ENCODE measurements around the gene PKN1.

GRCh38 chr19:14476327-14476672, 43.2 kb downstream of the PKN1 start:
- TF ChIP-seq CTCF (IDR thresholded peaks at IDR 0.05) (no peak), POLR2A (IDR thresholded peaks at IDR 0.05) (no peak), EP300 (IDR thresholded peaks at IDR 0.05) (no peak)

Measured in tibial nerve (tissue), 4 donors.